OCI-LY3 (cell line): Measurements from ENCODE around the gene AGAP1.

Experiments used
- CTCF ChIP-seq: fragments of 200-600, 300-600 bp; sonication (generic); IDR thresholded peaks from 2 replicates; pipeline ENCODE4 v1.5.1; 2014; ENCODE audit warnings: antibody characterized with exemption, low read length, low read depth
- EZH2phosphoT487 ChIP-seq: fragments of 200-600 bp; shearing (Covaris generic); IDR thresholded peaks from 2 replicates; pipeline ENCODE4 v1.6.1; 2018; ENCODE audit warnings: antibody characterized with exemption, mixed run types, low read depth

- TF ChIP-seq EZH2phosphoT487 = no peak
- TF ChIP-seq CTCF = no peak
Measured at GRCh38 chr2:235979037-235979436, 485.2 kb downstream of the AGAP1 start.
